Measurements from ENCODE around the gene OR2T34. TPM values are rescaled to one million over a fixed set of nuclear protein-coding genes. Genes with fewer than 3 reads are reported as not detected.
"Not testable (repeated sequence)": the region's sequence is repeated elsewhere in the genome, so short reads cannot be mapped to it uniquely, and the experiment has no call there.

OR2T34 gene
- not detected in 2 replicates for total RNA-seq (2014; rRNA removed)
- Bru-seq, nascent RNA = not detected
- not detected for BruChase-seq, experiment 1, labeled RNA remaining after a 6-hour chase
- BruChase-seq, experiment 2, labeled RNA remaining after a 2-hour chase = not detected
- long read RNA-seq = 0 reads

GRCh38 chr1:248574657-248575056 lies at the start of gene OR2T34:
OR2T34 (minus strand) TSS chr1:248574757; CDS start chr1:248574757, 0 bp downstream.
- DNase-seq; H3K4me2 ChIP-seq (ENCODE audit: low read length); H3K4me1 ChIP-seq (ENCODE audit: insufficient read depth, low read length); H3K27ac ChIP-seq (ENCODE audit: low read length); H3K9me2 ChIP-seq (replicated peaks; ENCODE audit: low read length); H3K9ac ChIP-seq (ENCODE audit: low read length); H4K20me1 ChIP-seq (ENCODE audit: low read length); H3K27me3 ChIP-seq (ENCODE audit: low read length); POLR2A ChIA-PET (ENCODE audit: unreplicated experiment); intact Hi-C loops (cut with micrococcal nuclease); BruUV-seq (replicated peaks); H3F3A ChIP-seq (ENCODE audit: low read length, unreplicated experiment); H3K9me3 ChIP-seq (ENCODE audit: low read length); H3K79me2 ChIP-seq (ENCODE audit: low read length); ATAC-seq; H3K4me3 ChIP-seq (ENCODE audit: low read length); H2AFZ ChIP-seq (ENCODE audit: low read length); H3K36me3 ChIP-seq (ENCODE audit: low read depth, low read length); CTCF ChIA-PET: not testable (repeated sequence)

GRCh38 chr1:248622570-248623001 lies 48.0 kb upstream of the OR2T34 start:
- Histone ChIP-seq H3K9me2 (replicated peaks; ENCODE audit: low read length) (no peaks in the 10 kb centered on the region), H3K9me3 (ENCODE audit: low read length) (no peaks in the 10 kb centered on the region), H3K27me3 (ENCODE audit: low read length) (0 out of 2 replicates have a peak, but pooled peaks cover 12% of the 10 kb centered on the region), H3K9ac (ENCODE audit: low read length) (no peak overlapping the region), H3K27ac (ENCODE audit: low read length) (no peak overlapping the region), H2AFZ (ENCODE audit: low read length) (no peak overlapping the region), H3K4me2 (ENCODE audit: low read length) (no peak overlapping the region), H3F3A (ENCODE audit: low read length, unreplicated experiment) (no peaks in the 10 kb centered on the region), H3K79me2 (ENCODE audit: low read length) (no peaks in the 10 kb centered on the region), H3K4me3 (ENCODE audit: low read length) (no peak overlapping the region), H3K36me3 (ENCODE audit: low read depth, low read length) (no peaks in the 10 kb centered on the region), H4K20me1 (ENCODE audit: low read length) (no peaks in the 10 kb centered on the region), H3K4me1 (ENCODE audit: insufficient read depth, low read length) (no peaks in the 10 kb centered on the region)
- intact Hi-C loops (cut with micrococcal nuclease) = loop anchor here (1.0 kb wide), 5 partner anchors 64 to 575 kb away; no protein-coding TSS in a partner anchor
- no TSS peak for BruUV-seq (replicated peaks)
- POLR2A ChIA-PET (ENCODE audit: unreplicated experiment) = no interaction called here
- ATAC-seq (peak; percentile 85), DNase-seq (peak; percentile 64)
- TF ChIP-seq CTCF (conservative IDR thresholded peaks at IDR 0.05; ENCODE audit: low read depth, low read length) (peak; percentile 77), EZH2 (IDR thresholded peaks at IDR 0.05; ENCODE audit: low read length, unreplicated experiment) (no peak), EZH2phosphoT487 (IDR thresholded peaks at IDR 0.05; ENCODE audit: borderline replicate concordance, low read length) (no peak)
- CTCF ChIA-PET = no interaction called here

- Histone ChIP-seq H3K79me2 (ENCODE audit: low read length) (no peaks in the 10 kb centered on the region), H3K27me3 (ENCODE audit: low read length) (0 out of 2 replicates have a peak, but pooled peaks cover 12% of the 10 kb centered on the region), H3K36me3 (ENCODE audit: low read depth, low read length) (no peaks in the 10 kb centered on the region), H3K4me3 (ENCODE audit: low read length) (no peak overlapping the region), H3K4me1 (ENCODE audit: insufficient read depth, low read length) (no peaks in the 10 kb centered on the region), H3K9ac (ENCODE audit: low read length) (no peak overlapping the region), H3K4me2 (ENCODE audit: low read length) (no peak overlapping the region), H3K27ac (ENCODE audit: low read length) (no peak overlapping the region), H3K9me2 (replicated peaks; ENCODE audit: low read length) (no peaks in the 10 kb centered on the region), H3K9me3 (ENCODE audit: low read length) (no peaks in the 10 kb centered on the region), H4K20me1 (ENCODE audit: low read length) (no peaks in the 10 kb centered on the region), H3F3A (ENCODE audit: low read length, unreplicated experiment) (no peaks in the 10 kb centered on the region), H2AFZ (ENCODE audit: low read length) (no peak overlapping the region)
- ATAC-seq (no peak), DNase-seq (no peak)
- no TSS peak for BruUV-seq (replicated peaks)
- intact Hi-C loops (cut with micrococcal nuclease) = loop anchor here (1.0 kb wide), 5 partner anchors 65 to 574 kb away; no protein-coding TSS in a partner anchor
- CTCF ChIA-PET = no interaction called here
- TF ChIP-seq CTCF (conservative IDR thresholded peaks at IDR 0.05; ENCODE audit: low read depth, low read length) (no peak), EZH2 (IDR thresholded peaks at IDR 0.05; ENCODE audit: low read length, unreplicated experiment) (no peak), EZH2phosphoT487 (IDR thresholded peaks at IDR 0.05; ENCODE audit: borderline replicate concordance, low read length) (no peak)
- POLR2A ChIA-PET (ENCODE audit: unreplicated experiment) = no interaction called here
These were observed 47.2 kb upstream of the OR2T34 start for GRCh38 chr1:248621770-248622169.

Measured in PC-3 (cell line).